ENCODE measurements around the gene LRSAM1.

DNA sequence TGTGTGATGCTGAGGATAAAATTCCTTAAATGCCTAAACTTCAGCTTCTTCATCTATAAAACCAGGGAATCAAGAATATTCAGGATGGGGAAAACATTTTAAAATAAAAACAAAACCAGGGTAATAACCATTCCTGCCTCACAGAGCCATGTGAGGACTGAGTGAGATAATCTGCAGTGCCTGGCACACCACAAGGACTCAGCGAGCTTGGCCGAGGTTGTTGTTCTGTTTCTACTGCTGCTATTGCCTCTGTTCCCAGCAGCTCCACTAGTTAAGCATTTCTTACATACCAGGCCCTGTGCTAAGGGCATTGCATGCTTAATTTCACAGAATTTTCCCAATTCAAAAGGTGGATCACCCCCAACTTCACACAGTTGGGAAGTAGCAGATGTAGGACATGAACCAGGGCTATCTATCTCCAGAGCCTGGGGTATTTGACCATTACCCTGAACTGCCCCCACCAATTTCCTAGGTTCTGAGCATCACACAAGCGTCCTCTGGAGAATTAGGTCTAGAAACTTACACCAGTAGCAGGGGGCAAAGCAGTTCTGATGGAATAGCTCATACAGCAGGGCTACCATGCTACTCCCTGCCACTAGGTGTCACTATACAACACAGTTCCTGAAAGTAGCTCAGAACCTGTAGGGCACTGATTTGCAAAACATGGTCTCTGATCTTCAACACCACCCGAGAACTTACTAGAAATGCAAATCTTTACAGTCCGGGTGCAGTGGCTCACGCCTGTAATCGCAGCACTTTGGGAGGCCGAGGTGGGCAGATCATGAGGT, 74.3 kb downstream of the LRSAM1 start:
- TF ChIP-seq EZH2 (IDR thresholded peaks at IDR 0.05) (no peak), POLR2AphosphoS5 (IDR thresholded peaks at IDR 0.05; ENCODE audit: borderline replicate concordance, low read depth, low read length) (no peak)

Data from SK-N-MC (cell line).